Spleen (tissue), 11 donors: ENCODE measurements around the gene MAJIN. TPM values are rescaled to one million over a fixed set of nuclear protein-coding genes. Genes with fewer than 3 reads are reported as not detected.

Source experiments
- DNase-seq: peaks from one replicate; pipeline ENCODE4 v3.0.0-alpha.2; 2020
- H3K27ac ChIP-seq, 8 donors: fragments of 200-600 bp; sonication (generic) in 7 of 8; 1 replicate in 4 of 8; 2 replicates in 4 of 8; pipeline versions ENCODE4 v1.5.0 to v1.8.0; 2016 to 2021; ENCODE audit warnings: inconsistent platforms in 4 of 8, mild to moderate bottlenecking in 4 of 8, moderate library complexity in 1 of 8
- H3K27me3 ChIP-seq, 7 donors: fragments of 200-600 bp; sonication (generic) in 6 of 7; replicated peaks in 1 of 7; 1 replicate in 4 of 7; 2 replicates in 3 of 7; pipeline versions ENCODE4 v1.5.0 to v1.8.0; 2016 to 2021; ENCODE audit warnings: inconsistent platforms in 3 of 7, mild to moderate bottlenecking in 1 of 7
- H3K36me3 ChIP-seq, 6 donors: fragments of 200-600 bp; sonication (generic) in 5 of 6; 1 replicate in 4 of 6; 2 replicates in 2 of 6; pipeline versions ENCODE4 v1.5.0 to v1.8.0; 2016 to 2021; ENCODE audit warnings: inconsistent platforms in 2 of 6
- H3K4me1 ChIP-seq, 6 donors: fragments of 200-600 bp; sonication (generic) in 5 of 6; 1 replicate in 3 of 6; 2 replicates in 3 of 6; pipeline versions ENCODE4 v1.5.0 to v1.8.0; 2016 to 2021; ENCODE audit warnings: inconsistent platforms in 3 of 6
- H3K4me3 ChIP-seq, 8 donors: fragments of 200-600 bp; sonication (generic) in 7 of 8; 1 replicate in 4 of 8; 2 replicates in 4 of 8; pipeline versions ENCODE4 v1.5.0 to v1.8.0; 2016 to 2021; ENCODE audit warnings: inconsistent platforms in 4 of 8, mild to moderate bottlenecking in 4 of 8, moderate library complexity in 2 of 8
- H3K9me3 ChIP-seq, 8 donors: fragments of 200-600 bp; sonication (generic) in 7 of 8; 1 replicate in 4 of 8; 2 replicates in 4 of 8; pipeline versions ENCODE4 v1.5.0 to v1.8.0; 2016 to 2021; ENCODE audit warnings: inconsistent platforms in 4 of 8
- CTCF ChIP-seq, 11 experiments: fragments of 200-600 bp in 7 of 11; fragments of 450-650 bp in 4 of 11; sonication (generic) in 4 of 11; IDR thresholded peaks in 8 of 11; conservative IDR thresholded peaks in 3 of 11; 1 replicate in 7 of 11; 2 replicates in 4 of 11; pipeline versions ENCODE4 v1.4.0 to v1.8.0; 2016 to 2021; ENCODE audit warnings: antibody characterized with exemption in 11 of 11, inconsistent platforms in 4 of 11, mild to moderate bottlenecking in 1 of 11
- POLR2A ChIP-seq, 3 donors: fragments of 450-650 bp; IDR thresholded peaks; one replicate each; pipeline ENCODE4 v1.5.1; 2017; ENCODE audit warnings: antibody characterized with exemption in 3 of 3, mild to moderate bottlenecking in 1 of 3
- POLR2AphosphoS5 ChIP-seq, 3 donors: sonication (generic); formaldehyde crosslinking; IDR thresholded peaks; one replicate each; pipeline ENCODE4 v1.5.1; 2017; ENCODE audit warnings: antibody characterized with exemption in 3 of 3
- WGBS, 5 donors: extraction: QIAGEN DNeasy Blood & Tissue Kit in 3 of 5; methylation state at CpG; one replicate each; pipeline versions ENCODE4 v1.1.5 to v1.1.7; 2013 to 2018; 5-methylcytosine and 5-hydroxymethylcytosine counted together
- intact Hi-C: fragments of 100-400 bp; cut with DNase I; formaldehyde crosslinking; loops from one replicate; pipeline ENCODE4 v1.15.0; 2023; ENCODE audit warnings: low total_unique reads
- polyA plus RNA-seq, 3 donors: library from polyadenylated mRNA; stranded (reverse); fragments of 200-250 nt; gene quantifications; one replicate each; pipeline ENCODE4 v1.2.1, GENCODE V29; 2013
- total RNA-seq, 7 donors: library from RNA; depleted of rRNA in 3 of 7; stranded (reverse); fragments of >200 nt in 3 of 7; fragmentation: NEBNext Ultra II Directional in 4 of 7; extraction: Animal tissue kit (Norgen Biotek cat#: 25700) in 4 of 7; gene quantifications; one replicate each; pipeline versions ENCODE4 v1.1.0 to v1.2.1, GENCODE V29; 2016 to 2021
- donor health status: healthy with polysubstance abuse.
- donor health status: DM: no; HTN: no; CAD: no; lungs with moderate emphysema.
- donor health status: DM: no; HTN: no; CAD: no.
- donor health status: Bipolar disorder and iron deficiency.
- donor health status: healthy.
- donor health status: DM: no; HTN: no; CAD: no.
- donor health status: DM: yes; HTN: yes; CAD: no.

Gene MAJIN
- total and polyA plus RNA-seq, 10 donors: 0.40 to 2.6 (median 0.87) TPM; not detected in 3

- no peaks in the 10 kb centered on the region for H3K27me3 ChIP-seq
- H3K4me3 ChIP-seq: no peak overlapping the region
- no peaks in the 10 kb centered on the region for H3K9me3 ChIP-seq
- peaks cover 15 to 46% (median 31%) of the 10 kb centered on the region in 6 donors for H3K4me1 ChIP-seq
- TF ChIP-seq POLR2A (IDR thresholded peaks at IDR 0.05): no peak
- no peak for TF ChIP-seq CTCF (IDR thresholded peaks at IDR 0.05 in 8 of 11, conservative IDR thresholded peaks at IDR 0.05 in 3 of 11)
- TF ChIP-seq POLR2AphosphoS5 (IDR thresholded peaks at IDR 0.05): no peak
- H3K27ac ChIP-seq: no peak overlapping the region
- DNase-seq: peak; percentile 72
- peaks cover 9 to 57% (median 52%) of the 10 kb centered on the region in 6 donors for H3K36me3 ChIP-seq
- intact Hi-C loops: no loop called here
- 93 to 100% (median 96%) methylated on average over 2 to 17 of the region's 17 CpGs; no CpG with 5 or more reads in 1 of the 5 donors for WGBS, 5 donors
These were observed 57.8 kb downstream of the MAJIN start for GRCh38 chr11:64914123-64914522.

DNA sequence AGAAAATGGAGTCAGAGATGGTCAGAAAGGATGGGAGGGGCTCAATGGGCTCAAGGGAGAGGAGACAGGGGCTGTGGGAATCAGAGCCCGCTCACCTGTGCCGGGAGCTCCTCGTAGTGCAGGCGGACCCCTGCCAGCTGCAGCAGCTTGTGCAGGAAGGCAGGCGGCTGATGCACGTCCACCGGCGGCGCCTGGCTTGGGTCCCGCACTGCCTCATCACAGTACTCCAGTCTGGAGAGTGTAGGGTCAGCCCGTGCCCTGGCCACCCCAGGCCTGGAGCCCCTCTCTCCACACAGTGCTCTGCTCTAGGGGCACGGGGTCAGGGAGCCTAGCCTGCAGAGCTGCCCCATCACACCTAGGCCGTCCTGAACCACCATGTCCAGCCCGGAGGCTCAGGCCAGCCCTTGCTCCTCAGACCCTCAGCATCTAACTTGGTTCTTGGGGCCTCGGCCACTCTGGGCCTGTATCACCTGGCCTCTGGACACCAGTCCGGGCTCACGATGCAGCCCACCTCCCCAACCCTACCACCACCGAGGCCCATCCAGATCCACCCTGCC, 58.7 kb downstream of the MAJIN start:
- H3K4me1 ChIP-seq: peaks cover 14 to 38% (median 26%) of the 10 kb centered on the region in 6 donors
- no peak overlapping the region for H3K4me3 ChIP-seq
- TF ChIP-seq CTCF (IDR thresholded peaks at IDR 0.05 in 8 of 11, conservative IDR thresholded peaks at IDR 0.05 in 3 of 11): no peak
- TF ChIP-seq POLR2AphosphoS5 (IDR thresholded peaks at IDR 0.05): no peak
- TF ChIP-seq POLR2A (IDR thresholded peaks at IDR 0.05): no peak
- peaks cover 9 to 66% (median 60%) of the 10 kb centered on the region in 6 donors for H3K36me3 ChIP-seq
- WGBS, 5 donors: 87 to 97% (median 92%) methylated on average over 17 to 18 of the region's 18 CpGs
- no peaks in the 10 kb centered on the region for H3K27me3 ChIP-seq
- peak; percentile 67 for DNase-seq
- intact Hi-C loops: no loop called here
- no peak overlapping the region for H3K27ac ChIP-seq
- H3K9me3 ChIP-seq: no peaks in the 10 kb centered on the region

GRCh38 chr11:64911689-64912088, 60.2 kb downstream of the MAJIN start:
- Histone ChIP-seq H3K4me1 (peaks cover 9 to 28% (median 17%) of the 10 kb centered on the region in 6 donors), H3K4me3 (no peak overlapping the region), H3K9me3 (no peaks in the 10 kb centered on the region), H3K36me3 (peaks cover 9 to 82% (median 76%) of the 10 kb centered on the region in 6 donors), H3K27me3 (no peaks in the 10 kb centered on the region), H3K27ac (no peak overlapping the region)
- 85 to 93% (median 88%) methylated on average over 9 of the region's 9 CpGs for WGBS, 5 donors
- TF ChIP-seq POLR2A (IDR thresholded peaks at IDR 0.05) (no peak), POLR2AphosphoS5 (IDR thresholded peaks at IDR 0.05) (peak in 1 of 3 donors; percentile 30)
- DNase-seq: no peak
- intact Hi-C loops: no loop called here

DNA sequence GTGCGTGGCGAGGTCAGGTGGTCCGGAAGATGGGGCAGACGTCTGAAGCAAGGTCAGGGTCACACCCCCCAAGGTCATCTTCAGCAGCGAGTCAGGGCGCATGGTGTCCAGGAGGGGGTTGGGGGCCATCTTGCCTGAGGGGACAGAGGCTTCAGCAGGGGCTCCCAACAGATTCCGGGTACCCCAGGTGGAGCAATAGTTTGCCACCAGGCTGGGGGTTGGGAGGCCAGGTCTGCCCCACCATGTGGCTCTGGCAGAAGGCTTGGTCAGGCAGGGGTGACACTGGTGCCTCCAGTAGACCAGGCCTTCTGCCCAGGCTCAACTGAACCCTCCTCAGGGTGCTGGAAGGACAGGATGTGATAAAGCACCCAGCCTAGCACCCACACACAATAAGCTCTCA, 60.8 kb downstream of the MAJIN start:
- TF ChIP-seq POLR2AphosphoS5 (IDR thresholded peaks at IDR 0.05) (no peak), POLR2A (IDR thresholded peaks at IDR 0.05) (no peak), CTCF (IDR thresholded peaks at IDR 0.05 in 8 of 11, conservative IDR thresholded peaks at IDR 0.05 in 3 of 11) (no peak)
- 72 to 90% (median 89%) methylated on average over 6 to 7 of the region's 7 CpGs for WGBS, 5 donors
- intact Hi-C loops: no loop called here
- no peak overlapping the region for H3K4me3 ChIP-seq
- no peaks in the 10 kb centered on the region for H3K27me3 ChIP-seq
- no peak for DNase-seq
- peaks cover 9 to 87% (median 81%) of the 10 kb centered on the region in 6 donors for H3K36me3 ChIP-seq
- H3K4me1 ChIP-seq: peaks cover 7 to 23% (median 11%) of the 10 kb centered on the region in 6 donors
- no peak overlapping the region for H3K27ac ChIP-seq
- no peaks in the 10 kb centered on the region for H3K9me3 ChIP-seq
